Endothelial cell (in vitro differentiated cells): ENCODE measurements around the gene TPT1. TPM values are rescaled to one million over a fixed set of nuclear protein-coding genes. Genes with fewer than 3 reads are reported as not detected.

Source experiments
- DNase-seq: peaks from one replicate; pipeline ENCODE4 v3.0.0; 2021; ENCODE audit warnings: low spot score
- H3K27ac Mint-ChIP-seq: one replicate; pipeline ENCODE4 v1.8.0; 2021; ENCODE audit warnings: mixed read lengths, inconsistent platforms; ENCODE audit not compliant: unreplicated experiment
- H3K27me3 Mint-ChIP-seq: one replicate; pipeline ENCODE4 v1.8.0; 2021; ENCODE audit warnings: mild to moderate bottlenecking, moderate library complexity, mixed read lengths, inconsistent platforms; ENCODE audit not compliant: unreplicated experiment
- H3K36me3 Mint-ChIP-seq: one replicate; pipeline ENCODE4 v1.8.0; 2021; ENCODE audit warnings: mild to moderate bottlenecking, low read depth, mixed read lengths, inconsistent platforms; ENCODE audit not compliant: unreplicated experiment
- H3K4me1 Mint-ChIP-seq: one replicate; pipeline ENCODE4 v1.8.0; 2021; ENCODE audit warnings: mild to moderate bottlenecking, mixed read lengths, inconsistent platforms; ENCODE audit not compliant: unreplicated experiment
- H3K4me3 Mint-ChIP-seq: one replicate; pipeline ENCODE4 v1.8.0; 2021; ENCODE audit warnings: mild to moderate bottlenecking, mixed read lengths, inconsistent platforms; ENCODE audit not compliant: unreplicated experiment
- H3K9me3 Mint-ChIP-seq: one replicate; pipeline ENCODE4 v1.8.0; 2021; ENCODE audit warnings: mixed read lengths, inconsistent platforms; ENCODE audit not compliant: unreplicated experiment
- total RNA-seq: library from RNA; stranded (reverse); fragmentation: NEBNext Ultra II Directional; extraction: Animal tissue kit (Norgen Biotek cat#: 25700); gene quantifications from one replicate; pipeline ENCODE4 v1.2.1, GENCODE V29; 2021; ENCODE audit not compliant: unreplicated experiment
- TF ChIP-seq, protein P1 (sequence below): fragments of 200-600 bp; sonication (generic); IDR thresholded peaks from one replicate; pipeline ENCODE4 v1.5.0; 2021; ENCODE audit warnings: antibody characterized with exemption; ENCODE audit not compliant: unreplicated experiment

TPT1 gene
- total RNA-seq, 1 donor from 2014 or later = 7,126 TPM

DNA sequence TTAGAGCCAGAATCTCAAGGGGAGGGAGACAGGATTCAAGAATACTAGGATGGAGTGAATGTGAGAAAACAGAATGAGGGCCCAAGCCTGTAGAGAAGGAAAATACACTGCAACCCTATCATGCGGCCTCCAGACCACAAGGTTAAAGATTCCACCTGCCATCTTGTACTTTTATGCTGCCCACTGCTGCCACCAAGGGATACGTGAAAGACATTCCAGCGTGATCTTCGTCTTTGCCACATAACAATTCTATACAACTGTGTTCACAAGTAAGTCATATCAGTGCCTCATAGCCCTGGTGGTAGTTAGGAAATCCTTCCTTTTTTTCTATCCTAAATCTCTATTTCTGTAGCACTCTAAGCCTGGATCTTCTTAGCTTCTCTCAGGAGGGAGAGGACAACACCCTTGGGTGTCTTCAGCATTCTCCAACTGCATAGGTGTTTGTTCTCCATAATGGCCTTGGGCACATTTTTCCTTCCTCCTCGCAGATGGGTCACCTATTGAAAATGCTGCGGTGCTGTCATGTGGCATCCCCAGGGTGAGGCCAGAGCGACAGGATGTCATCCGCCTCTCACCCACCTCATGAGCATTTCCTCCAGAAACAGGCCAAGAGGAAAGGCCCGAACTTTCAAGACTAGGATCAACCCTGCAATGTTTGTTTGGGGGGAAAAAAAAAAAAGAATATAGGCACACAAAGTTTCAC lies 13.6 kb downstream of the TPT1 start:
- H3K4me1 Mint-ChIP-seq = peaks cover 41% of the 10 kb centered on the region

DNA sequence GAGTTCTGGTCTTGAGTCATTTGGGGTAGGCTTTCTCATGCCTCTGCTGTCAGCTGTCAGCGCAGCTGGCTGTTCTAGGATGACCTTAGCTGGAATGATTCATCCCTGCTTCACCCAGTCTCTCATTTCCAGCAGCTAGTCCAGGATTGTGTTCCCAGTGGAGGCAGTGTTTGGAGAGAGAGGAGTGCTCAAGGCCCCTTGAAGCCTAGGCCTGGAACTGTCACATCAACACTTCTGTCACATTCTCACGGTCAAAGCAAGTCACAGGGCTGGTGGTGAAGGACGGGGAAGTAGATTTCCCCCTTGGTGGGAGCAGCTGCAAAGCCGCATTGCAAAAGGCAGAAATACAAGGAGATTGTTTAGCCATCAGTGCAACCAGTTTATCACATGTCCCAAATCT lies 15.2 kb downstream of the TPT1 start:
- Mint-ChIP-seq H3K27me3 (peaks cover 7% of the 10 kb centered on the region), H3K4me3 (no peak overlapping the region), H3K27ac (no peak overlapping the region), H3K36me3 (no peaks in the 10 kb centered on the region), H3K4me1 (peaks cover 32% of the 10 kb centered on the region), H3K9me3 (no peaks in the 10 kb centered on the region)
- no peak for DNase-seq
- TF ChIP-seq, protein P1, sequence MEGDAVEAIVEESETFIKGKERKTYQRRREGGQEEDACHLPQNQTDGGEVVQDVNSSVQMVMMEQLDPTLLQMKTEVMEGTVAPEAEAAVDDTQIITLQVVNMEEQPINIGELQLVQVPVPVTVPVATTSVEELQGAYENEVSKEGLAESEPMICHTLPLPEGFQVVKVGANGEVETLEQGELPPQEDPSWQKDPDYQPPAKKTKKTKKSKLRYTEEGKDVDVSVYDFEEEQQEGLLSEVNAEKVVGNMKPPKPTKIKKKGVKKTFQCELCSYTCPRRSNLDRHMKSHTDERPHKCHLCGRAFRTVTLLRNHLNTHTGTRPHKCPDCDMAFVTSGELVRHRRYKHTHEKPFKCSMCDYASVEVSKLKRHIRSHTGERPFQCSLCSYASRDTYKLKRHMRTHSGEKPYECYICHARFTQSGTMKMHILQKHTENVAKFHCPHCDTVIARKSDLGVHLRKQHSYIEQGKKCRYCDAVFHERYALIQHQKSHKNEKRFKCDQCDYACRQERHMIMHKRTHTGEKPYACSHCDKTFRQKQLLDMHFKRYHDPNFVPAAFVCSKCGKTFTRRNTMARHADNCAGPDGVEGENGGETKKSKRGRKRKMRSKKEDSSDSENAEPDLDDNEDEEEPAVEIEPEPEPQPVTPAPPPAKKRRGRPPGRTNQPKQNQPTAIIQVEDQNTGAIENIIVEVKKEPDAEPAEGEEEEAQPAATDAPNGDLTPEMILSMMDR = no peak

More for the DNA sequence above, 13.6 kb downstream of the TPT1 start:
- H3K27me3 Mint-ChIP-seq = peaks cover 7% of the 10 kb centered on the region
- TF ChIP-seq, protein P1 = no peak
- H3K9me3 Mint-ChIP-seq = no peaks in the 10 kb centered on the region
- no peak for DNase-seq
- no peaks in the 10 kb centered on the region for H3K36me3 Mint-ChIP-seq
- H3K27ac Mint-ChIP-seq = peak overlapping the region; percentile 85
- H3K4me3 Mint-ChIP-seq = no peak overlapping the region

DNA sequence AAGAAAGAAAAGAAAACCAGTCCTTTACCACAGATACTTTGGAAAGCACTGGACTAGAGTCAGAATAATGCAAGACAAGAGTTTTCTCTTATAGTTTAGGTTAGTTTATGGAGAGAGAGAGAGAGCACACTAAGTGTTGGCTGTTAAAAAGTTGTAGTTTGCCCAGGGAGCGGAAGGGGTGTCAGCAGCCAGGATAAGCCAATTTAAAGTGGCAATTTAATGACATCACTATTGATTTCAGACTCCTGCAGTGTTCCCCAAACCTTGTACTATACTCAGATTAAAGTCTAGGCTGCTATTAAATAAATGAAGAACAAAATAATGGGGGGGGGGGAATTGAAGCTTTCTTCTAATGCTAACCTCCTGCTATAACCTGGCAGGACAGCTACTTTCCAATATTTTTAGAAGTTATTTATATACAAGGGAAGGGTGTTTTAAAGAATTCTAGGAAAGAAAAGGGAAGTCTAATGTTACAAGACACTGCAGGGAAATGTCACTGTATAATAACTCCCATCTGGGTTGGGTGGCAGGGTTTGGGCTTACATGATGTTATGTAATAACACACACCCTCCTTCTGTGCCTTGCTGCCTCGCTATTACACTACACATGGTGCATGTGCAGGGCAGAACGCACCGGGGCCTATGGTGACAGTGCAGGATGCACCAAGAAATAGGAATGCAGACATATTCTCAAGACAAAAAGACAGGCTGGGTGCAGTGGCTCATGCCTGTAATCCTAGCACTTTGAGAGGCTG lies 19.9 kb downstream of the TPT1 start:
- peaks cover 2% of the 10 kb centered on the region for H3K27me3 Mint-ChIP-seq
- H3K4me3 Mint-ChIP-seq = no peak overlapping the region
- TF ChIP-seq, protein P1 = no peak

DNA sequence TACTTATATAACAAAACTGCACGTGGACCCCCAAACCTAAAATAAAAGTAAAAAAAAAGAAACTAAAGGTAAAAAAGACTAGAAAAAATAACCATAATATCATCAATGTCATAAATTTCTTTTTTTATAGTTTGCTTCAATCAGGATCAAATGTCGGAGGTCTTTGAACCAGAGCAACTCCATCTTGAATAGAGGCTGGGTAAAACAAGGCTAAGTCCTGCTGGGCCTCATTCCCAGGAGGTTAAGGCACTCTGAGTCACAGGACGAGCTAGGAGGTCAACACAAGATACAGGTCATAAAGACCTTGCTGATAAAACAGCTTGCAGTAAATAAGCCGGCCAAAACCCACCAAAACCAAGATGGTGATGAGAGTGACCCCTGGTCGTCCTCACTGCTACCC lies 24.0 kb downstream of the TPT1 start:
- peaks cover 18% of the 10 kb centered on the region for H3K4me1 Mint-ChIP-seq
- H3K27me3 Mint-ChIP-seq = peaks cover 1% of the 10 kb centered on the region
- TF ChIP-seq, protein P1 = no peak
- H3K27ac Mint-ChIP-seq = no peak overlapping the region
- no peaks in the 10 kb centered on the region for H3K9me3 Mint-ChIP-seq
- H3K4me3 Mint-ChIP-seq = no peak overlapping the region
- DNase-seq = no peak
- H3K36me3 Mint-ChIP-seq = no peaks in the 10 kb centered on the region

More for the DNA sequence above, 19.9 kb downstream of the TPT1 start:
- Mint-ChIP-seq H3K36me3 (no peaks in the 10 kb centered on the region), H3K27ac (no peak overlapping the region), H3K4me1 (peaks cover 15% of the 10 kb centered on the region), H3K9me3 (no peaks in the 10 kb centered on the region)
- no peak for DNase-seq

DNA sequence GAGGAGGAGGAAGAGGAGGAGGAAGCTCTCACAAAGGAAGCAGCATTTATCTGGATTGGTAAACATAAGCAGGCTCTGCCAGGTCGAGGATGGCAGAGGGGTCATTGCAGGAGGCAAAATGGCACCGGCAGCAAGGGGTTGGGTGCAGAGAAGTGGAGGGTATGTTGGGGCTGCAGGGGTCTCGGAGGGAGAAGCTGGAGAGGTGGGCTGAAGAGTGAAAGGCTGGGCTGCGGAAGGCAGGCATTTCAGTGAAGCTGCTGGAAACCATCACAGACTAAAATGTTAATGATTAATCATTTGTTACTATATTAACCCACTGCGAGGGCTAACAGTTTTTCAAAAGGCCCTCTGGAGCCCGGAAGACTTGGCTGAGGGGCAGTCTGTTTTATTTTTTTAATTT lies 24.6 kb downstream of the TPT1 start:
- no peaks in the 10 kb centered on the region for H3K36me3 Mint-ChIP-seq
- H3K9me3 Mint-ChIP-seq = no peaks in the 10 kb centered on the region
- H3K4me1 Mint-ChIP-seq = peaks cover 21% of the 10 kb centered on the region
- TF ChIP-seq, protein P1 = no peak
- no peak overlapping the region for H3K4me3 Mint-ChIP-seq
- H3K27me3 Mint-ChIP-seq = peaks cover 1% of the 10 kb centered on the region
- H3K27ac Mint-ChIP-seq = no peak overlapping the region
- DNase-seq = no peak
